ENCODE data around the gene NHEJ1.

Gene NHEJ1

DNA sequence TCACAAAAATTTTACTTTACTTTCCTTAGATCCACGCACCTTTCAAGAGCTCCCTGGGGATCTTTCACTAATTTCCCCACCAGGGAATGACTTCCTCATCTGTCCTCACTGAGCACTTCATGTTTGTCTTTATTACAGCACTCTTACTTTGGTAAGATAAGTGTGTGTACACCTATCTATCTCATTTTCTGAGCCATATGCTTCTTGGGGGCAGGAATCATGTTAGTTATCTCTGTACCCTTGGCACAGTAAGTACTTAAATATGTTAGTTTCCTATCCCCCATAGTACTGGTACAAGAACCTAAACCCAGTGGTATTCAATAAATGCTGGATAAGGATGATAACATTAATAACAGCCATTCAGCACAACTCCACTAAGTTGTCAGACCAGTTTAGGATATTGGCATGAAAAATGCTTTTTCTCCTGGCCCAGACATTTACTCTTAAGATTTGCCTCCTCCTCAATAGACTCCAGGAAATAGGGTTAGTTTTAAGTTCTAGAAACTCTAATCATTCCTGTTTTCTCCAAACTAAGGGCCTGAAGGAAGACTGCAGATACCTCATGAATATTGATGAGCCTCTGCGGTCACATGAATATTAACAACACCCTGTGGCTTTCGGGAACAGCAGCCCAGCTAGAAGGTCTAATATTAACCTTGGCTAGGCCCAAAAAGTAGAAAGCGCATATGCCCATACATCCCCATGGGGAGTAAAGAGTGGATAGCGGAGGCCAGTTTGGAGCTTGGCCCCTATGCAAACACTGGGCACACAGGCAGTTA lies 38.2 kb downstream of the NHEJ1 start:
- no peak for DNase-seq

DNA sequence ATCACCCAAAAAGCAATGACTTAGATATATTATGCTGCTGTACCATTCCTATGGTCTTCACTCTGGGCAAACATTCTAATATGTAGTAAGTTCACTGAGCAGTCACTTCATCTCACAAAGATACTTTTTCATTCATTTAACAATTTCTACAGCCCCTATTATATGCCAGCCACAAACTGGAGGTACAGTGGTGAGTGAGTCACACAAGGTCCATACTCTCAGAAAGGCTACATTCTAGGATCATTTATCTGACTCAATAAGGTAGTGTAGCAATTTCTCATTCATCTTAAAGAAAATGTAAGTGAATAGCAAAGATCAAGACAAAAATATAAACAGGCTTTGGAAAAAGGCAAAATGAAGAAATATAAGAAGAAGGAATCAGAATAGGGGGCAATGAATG lies 40.5 kb downstream of the NHEJ1 start:
- no peak for DNase-seq

DNA sequence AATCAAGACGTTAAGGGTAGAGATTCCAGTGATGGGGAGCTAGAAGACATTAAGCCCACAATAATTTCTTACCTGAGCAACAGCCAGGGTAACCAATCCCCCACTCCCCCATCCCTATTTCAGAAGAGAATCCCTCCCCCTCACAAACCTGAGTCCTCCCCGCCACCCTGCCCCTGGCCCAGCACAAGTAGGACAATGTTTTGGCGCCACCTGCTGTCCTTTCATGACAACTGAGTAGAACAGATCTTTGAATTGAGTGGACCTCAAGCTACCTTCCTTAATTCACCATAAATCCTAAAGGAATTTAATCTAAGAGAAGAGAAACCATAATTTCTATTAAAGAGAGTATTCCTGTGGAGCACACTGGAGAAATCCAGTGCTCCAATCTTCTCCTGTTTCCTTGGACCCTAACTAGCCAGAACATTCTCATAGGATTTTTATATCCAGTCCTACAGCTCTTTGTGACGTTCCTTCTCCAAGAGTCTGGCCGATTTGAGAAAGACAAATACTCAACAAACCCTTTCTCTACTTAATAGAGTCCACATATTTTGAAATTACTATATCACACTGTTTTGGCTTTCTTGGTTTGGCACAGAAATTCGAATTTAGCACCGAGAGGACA lies 41.1 kb downstream of the NHEJ1 start:
- peak; percentile 72 for DNase-seq

DNA sequence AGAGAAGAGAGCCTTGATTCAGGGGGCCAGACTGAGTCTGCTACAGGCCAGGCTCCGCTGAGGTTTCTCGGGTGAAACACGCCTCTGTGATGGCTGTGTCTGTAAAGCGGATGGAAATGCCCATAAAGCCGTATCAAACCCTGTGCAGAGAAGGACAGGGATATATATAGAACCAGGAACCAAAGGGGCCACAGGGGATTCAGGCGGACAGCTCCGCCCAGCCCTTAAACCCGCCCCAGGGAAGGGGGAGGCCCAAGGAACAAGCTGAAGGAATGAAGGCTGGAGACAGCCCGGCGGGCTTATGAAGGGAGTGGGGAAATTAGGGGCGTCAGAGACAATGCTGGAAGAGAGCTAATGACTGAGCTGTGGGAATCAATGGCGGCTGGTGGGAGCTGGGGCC lies 42.1 kb downstream of the NHEJ1 start:
- DNase-seq, result no peak

DNA sequence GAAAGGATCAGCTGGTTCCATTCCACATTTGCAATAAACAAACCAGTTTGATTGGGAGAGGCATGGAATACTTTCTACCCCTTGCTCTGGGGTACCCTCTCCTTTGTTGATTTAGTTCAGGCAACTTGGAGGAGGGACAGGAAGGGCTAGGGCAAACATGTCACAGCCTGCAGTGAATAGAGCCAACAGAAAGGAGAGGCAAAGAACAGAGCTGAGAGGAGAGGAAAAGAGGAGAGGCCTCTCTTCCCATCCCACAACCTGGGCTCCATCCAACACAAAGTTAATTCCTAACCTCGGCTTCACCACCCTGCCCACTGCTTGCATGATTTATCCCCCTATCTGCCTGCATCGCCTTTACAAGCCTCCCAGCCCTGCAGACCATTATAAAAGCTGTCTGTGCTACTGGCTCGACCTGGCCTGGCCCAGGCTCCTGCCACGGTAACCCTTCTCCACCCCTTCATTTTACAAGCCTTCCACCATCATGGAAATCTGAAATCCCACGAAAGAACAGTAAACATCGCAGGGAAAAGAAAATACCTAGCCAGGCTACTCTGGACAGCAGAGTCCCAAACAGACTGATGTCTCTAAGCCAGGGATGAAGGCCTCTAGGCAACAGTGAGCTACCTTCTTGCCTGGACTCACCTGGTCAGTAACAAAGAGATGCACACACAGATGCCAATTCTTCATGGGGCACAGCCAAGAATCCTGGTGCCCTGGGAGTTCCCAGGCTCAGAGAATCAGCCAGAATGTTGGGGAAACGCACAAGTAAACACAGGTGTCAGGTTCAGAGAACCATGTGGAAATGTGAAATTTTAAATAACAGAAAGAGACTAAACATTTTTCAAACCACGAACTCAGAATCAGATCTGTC lies 43.6 kb downstream of the NHEJ1 start:
- no peak for DNase-seq

DNA sequence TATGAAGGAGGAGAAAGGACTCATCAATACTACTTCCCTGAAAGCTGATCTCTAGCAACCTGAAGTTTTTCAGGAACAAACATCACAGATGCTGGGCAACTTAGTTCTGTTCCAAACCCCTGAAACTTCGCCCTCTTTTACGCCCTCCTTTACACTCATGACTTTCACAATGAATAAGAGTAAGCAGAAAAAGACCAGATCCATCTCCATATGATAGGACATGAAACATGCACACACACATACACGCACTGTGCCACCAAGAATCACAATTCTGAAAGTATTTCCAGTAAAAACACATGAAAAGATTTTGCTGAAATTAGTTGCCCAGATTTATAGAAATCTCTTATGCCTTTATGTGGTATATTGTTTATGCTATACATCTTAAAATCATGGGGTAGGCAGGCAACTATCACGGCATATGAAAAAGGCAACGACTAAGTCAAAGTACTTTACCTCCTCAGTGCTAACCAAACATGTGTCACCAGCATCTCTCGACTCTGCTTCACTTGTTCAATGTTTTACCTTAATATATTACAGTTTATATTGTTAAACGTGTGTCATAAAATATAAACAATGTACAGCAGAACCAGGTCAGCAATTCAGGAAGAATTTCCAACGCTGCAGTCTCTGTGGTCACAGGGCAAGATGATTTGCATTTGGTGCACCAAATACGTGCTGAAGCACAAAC lies 47.8 kb downstream of the NHEJ1 start:
- no peak for DNase-seq

DNA sequence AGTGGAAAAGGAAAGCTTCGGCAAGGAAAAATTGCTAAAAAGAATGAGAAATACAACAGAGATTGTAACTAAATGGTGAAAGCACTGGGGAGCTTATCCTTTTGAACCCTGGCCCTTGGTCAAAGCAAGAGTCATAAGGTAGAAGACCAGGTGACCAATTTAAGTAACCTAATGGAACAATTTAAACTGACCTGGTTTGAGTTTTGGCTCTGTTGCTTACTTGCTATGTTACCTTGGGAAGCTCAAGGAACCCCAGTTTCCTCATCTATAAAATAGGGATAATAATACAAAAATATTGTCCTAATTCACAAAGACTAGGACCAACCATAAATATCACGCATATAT lies 48.6 kb downstream of the NHEJ1 start:
- DNase-seq, result no peak

DNA sequence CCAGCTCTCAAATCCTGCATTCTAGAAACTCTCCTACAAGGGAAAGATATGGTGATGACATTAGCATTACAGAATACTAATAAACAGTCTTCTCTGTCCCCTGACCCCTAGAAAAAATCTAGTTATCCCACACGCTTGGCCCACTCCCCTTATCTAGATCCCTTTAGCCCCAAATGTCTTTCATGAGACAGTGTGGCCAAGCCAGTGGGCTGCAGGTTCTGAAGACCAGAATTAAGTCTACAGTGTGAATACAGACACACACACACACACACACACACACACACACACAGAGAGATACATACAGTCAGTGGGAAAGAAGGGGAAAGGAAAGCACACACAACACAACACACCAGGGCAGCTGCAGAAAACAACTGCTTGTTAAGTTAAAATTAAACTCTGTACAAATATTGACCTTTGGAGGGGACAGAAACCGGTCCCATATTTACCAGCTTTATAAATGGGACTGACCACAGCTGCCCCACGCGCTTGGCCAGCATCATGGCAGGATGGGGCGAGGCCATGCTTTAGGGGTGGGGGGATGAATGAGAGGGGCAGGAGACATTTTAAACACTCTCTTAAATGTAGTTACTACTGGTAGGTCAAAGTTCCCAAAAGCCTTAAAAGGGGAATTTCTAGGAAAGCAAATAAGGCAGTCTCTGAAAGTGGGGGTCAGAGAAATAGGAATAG lies 49.1 kb downstream of the NHEJ1 start:
- DNase-seq, result no peak

DNA sequence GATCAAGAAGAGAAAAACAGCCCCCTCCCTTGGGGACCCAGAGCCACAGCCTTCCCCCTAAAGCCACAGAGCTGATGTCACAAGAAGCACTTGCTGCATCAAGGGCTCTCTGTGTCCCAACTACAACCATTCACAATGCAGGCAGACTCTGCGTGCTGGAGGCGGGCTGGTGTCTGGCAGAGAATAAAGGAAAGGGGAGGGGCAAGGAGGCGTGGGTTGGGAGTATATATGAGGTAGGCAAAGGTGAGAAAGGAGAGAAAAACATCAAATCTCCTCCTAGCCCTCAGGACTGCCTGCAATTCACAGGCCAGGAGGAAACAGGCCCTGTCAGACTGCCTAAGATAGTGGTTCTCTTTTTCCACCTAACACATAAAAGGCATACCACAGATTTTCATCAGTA lies 51.1 kb downstream of the NHEJ1 start:
- peak; percentile 39 for DNase-seq

DNA sequence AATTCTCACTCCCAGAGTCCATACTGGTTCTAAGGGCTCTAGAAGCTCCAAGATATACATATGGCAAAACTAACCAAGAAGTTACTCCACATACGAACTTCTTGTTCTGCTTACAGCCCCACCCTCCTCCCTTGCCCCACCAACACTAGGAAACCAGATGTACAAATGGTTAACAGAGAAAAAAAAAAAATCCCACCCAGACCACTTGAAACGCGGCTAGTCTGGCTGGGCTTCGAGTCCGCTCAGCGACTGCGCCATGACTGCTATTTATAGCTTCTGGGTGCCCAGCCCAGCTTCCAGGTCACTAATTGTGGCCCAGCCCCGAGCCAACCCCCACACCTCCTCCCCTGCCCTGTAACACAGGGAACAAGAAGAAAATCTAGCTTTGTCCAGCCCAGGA lies 52.9 kb downstream of the NHEJ1 start:
- DNase-seq, result no peak

DNA sequence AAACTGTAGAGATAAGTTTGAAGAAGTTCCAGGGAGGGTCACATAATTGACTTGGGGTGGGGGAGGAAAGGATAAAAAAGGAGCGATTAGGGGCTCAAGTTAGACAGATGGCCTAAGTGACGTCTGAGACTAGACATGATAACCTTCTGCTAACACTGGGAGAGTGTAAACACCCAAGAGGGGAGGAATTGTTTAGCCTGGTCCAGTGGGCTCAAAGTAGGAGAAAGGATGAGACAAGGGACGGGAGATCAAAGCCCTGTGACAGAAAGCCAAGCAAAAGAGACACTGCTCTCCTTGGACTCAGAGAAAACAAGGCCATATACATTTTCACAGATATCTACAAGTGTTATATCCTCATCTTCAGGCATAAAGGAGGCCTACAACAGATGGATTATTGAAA lies 54.4 kb downstream of the NHEJ1 start:
- DNase-seq, result no peak

DNA sequence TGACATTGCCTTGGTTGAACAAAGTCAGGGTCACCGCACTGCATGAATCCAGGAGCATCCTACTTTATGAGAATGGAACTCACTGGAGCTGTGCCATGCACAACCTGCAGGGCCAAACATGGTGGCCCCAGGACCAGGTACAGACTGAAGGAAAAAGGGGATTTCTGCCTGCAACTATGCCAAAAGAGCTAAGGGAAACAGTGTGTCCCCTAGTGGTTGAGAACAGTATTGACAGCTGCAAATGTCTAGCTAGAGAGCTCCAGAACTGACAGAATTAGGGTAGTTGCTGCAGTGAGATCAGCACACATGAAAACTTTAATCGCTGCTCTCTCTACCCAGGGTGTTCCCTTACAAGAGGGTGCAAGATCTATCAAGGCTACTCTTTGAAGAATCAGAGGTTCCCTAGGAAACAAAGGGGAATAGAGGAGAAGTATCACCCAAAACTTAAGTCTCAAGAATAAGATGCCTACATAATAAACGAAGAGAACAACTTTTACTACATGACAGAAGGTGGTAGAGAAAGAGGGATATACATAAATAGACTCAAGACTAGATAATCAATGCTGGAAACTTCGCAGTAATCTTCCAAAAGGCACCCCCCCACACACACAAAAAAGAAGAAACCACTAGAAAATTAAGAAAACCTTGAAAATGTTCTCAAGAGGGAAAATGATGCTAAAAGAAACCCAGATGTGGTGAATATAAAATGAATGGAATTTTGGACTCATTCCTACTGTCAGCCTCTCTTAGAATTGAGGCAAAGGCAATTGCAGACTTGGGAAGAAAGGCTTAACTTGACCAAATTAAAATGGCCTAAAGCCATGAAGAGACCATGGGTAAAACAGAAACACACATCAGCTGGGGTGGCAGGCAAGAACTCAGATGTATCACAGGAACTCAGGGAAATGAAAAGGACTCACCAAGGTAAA lies 56.2 kb downstream of the NHEJ1 start:
- no peak for DNase-seq

DNA sequence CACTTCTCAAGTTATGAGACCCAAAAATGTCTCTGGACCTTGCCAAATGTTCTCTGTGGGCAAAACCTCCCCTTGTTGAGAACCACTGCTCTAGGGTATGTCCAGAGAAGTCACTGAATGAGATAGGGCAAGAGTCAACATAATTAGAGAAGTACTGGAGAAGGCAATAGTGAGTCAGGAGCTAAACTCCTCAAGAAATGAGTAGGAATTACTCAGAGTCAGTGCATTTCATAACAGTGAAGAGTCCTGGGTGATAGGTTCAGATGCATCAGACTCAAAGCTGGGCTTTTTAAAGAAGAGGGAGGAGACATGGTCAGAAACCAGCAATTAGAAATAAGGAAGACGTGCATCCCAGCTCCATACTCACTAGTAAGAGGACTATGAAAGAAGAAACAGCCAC lies 61.3 kb downstream of the NHEJ1 start:
- DNase-seq, result no peak

DNA sequence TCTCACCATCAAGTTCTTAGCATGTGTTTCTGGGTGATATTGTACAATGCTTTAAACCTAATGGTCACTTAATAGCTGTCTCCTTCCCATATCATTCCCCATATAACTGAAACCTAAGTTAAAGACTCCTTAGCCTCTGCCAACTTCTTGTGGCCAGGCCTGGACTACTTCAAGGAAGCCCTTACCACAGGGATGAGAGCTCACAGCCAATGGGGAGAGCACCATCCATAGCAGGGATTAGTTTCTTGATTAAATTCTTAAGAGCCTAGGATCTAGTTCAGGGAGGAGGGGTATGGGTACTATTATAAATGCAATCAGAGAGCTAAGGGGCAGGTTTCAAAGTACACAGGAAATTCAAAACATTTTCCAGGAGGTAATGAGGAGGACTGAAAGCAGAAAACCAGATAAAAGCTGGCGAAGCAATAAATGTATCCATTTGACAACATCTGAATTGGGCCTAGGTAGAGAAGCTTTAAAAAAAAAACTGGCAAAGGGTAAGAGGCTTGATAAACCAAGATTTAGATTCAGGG lies 65.1 kb downstream of the NHEJ1 start:
- DNase-seq, result no peak

DNA sequence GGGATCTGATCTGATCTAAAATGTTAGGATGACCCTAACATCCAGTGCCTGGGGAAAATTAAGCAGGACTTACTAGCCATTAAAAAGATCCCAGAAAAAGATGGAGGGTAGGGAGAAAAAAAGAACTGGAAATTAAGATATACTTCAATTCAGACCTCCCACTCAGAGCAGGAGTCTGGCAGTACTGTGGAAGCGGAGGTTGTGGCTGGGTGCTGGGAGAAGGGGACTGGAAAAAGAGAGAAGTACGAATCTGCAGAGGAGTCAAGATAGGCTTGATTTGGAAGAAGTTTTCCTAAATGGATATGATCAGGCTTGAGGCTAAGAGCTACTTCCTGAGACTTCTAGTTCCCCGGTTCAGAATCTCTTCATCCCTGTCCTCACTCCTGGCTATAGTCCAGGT lies 66.4 kb downstream of the NHEJ1 start:
- DNase-seq, result no peak

DNA sequence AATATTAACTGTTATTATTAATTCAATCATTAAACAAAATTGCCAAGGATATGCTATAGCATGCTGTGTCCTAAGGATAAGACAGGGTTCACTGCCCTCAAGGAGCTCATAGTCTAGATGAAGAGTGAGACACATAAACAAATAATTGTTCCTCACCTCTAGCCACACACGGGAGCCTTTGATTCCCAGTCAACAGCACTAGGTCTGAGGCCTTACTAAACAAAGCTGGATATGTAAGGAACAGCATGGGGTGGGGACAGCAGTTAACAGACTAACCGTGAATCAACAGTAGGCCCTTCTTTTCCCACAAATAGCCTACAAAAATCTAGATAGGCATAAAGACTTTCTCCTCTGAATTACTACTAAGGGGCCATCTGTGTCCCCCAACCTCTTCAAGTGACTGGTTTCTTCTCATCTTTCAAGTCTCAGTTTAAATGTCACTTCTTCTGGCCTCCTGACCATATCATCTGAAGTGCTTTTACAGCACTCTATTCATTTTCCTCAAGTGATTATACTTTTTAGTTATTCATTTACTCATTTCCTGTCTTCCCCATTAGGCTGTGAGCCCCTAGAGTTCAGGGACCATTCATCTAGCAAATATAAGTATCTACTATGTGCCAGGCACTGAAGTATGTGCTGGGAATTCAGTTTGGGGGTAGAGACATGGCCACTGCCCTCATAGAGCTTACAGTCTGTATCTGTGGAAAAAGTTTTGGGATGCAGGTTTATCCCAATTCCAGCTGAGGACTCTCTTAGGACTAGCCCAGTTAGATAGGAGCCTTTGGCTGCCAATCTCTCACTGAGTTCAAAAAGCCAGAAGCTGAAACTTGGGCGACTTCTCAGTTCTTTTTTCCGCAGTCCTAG lies 69.9 kb downstream of the NHEJ1 start:
- DNase-seq, result no peak

DNA sequence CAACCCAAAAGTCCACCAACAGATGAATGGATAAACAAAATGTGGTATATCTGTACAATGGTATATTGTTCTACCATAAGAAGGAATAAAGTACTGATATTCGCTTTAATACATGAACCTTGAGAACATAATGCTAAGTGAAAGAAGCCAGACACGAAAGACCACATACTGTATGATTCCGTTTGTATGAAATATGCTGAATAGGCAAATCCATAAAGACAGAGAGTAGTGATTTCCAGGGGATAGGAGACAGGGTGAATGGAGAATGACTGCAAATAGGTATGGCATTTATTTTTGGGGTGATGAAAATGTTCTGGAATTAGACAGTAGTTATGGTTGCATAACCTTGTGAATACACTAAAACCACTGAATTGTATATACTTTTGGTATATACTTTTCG lies 71.3 kb downstream of the NHEJ1 start:
- no peak for DNase-seq

DNA sequence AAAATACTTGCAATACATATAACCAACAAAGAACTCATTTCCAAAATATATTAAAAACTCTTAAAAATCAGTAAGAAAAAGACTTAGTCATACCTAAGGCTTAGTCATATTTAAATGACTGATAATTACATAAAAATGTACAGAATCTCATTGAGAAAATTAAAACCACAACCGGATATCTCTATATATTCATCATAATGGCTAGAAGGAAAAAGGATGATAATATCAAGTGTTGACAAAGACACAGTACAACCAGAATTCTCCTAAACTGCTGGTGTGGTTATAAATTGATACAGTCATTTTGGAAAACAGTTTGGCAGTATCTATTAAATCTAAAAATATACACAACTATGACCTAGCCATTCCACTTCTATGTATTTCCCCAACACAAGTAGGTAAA lies 72.8 kb downstream of the NHEJ1 start:
- no peak for DNase-seq

DNA sequence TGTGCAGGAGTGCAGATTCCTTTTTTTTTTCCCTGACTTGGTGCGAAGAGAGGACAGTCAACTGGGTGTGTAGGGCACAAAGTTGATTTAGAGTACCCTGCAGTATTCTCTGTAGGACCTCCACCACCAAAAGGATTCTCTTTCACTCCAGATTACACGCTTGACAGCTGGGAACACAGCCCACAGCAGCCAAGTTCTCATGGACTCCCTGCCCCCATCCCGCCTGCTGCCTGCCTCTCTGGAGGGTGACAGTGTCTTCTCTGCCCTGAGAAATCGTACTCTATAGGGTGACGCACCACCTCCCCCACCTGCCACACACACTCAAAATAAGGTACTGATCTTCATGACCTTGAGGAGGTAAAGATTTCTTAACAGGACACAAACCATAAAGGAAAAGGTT lies 73.3 kb downstream of the NHEJ1 start:
- no peak for DNase-seq

DNA sequence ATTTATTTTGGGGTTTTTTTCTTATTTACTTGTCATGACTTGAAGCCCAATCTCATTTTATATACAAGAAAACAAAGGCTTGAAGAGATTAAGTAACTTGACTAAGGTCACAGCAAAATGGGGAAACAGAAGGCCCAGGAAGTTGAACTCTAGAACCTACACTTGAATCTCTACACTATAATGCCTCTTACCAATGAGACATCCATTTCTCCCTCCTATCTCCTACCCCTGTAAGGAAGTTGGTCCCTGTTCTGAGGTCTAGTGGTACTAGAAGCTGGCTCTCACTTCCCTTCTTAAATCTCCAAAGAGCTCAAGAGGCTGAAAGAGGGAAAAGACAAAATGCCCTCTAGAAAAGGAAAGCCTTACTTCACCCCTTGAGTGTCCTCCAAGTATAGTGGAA lies 74.4 kb downstream of the NHEJ1 start:
- DNase-seq, result no peak
